GM19043 (cell line): Measurements from ENCODE around the gene TMPRSS2.

Experiments used
- ATAC-seq: cut with Tn5 transposase; IDR thresholded peaks from one replicate; pipeline ENCODE4 v1.9.1; 2021; ENCODE audit warnings: low read depth; ENCODE audit not compliant: unreplicated experiment

The TMPRSS2 gene

GRCh38 chr21:41510500-41510899 lies 2.5 kb upstream of the TMPRSS2 start:
- no peak for ATAC-seq

- ATAC-seq, result no peak
Measured at GRCh38 chr21:41509733-41510132, 1.8 kb upstream of the TMPRSS2 start.

DNA sequence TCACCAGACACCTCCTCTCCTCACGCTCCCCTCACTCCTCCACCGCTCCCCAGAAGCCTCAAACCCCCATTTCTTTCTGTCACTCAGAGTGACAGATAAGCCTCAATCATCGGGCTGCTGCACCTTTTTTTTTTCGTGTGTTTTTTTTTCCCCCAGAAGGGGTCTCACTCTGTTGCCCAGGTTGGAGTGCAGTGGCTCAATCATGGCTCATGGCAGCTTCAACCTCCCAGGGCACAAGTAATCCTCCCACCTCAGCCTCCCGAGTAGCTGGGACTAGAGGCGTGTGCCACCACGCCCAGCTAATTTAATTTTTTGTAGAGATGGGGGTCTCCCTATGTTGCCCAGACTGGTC lies 1.2 kb upstream of the TMPRSS2 start:
- no peak for ATAC-seq

GRCh38 chr21:41508415-41509144 lies 622 bp upstream of the TMPRSS2 start:
- ATAC-seq, result no peak

- ATAC-seq, result no peak
Measured at GRCh38 chr21:41506611-41507520, 1.1 kb downstream of the TMPRSS2 start.

GRCh38 chr21:41506005-41506594 lies 1.9 kb downstream of the TMPRSS2 start:
- ATAC-seq, result no peak

DNA sequence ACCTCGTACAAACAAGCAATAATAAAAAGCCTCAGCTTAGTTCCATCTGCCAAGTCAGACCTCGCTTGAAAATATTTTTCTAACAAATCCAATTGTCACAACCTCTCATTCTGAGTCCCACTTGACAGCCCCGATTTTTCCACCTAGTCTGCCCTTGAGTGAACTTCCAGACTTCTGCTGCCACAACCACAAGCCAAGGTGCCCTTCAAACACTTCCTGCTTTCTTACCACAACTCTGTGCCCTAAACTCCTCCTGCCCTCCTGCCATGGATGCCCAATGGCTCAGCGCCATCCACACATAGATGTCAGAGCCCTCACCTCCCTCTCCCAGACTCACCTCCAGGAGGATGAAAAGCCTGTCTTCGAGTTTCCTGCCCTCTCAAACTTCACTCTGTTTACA lies 3.9 kb downstream of the TMPRSS2 start:
- no peak for ATAC-seq

DNA sequence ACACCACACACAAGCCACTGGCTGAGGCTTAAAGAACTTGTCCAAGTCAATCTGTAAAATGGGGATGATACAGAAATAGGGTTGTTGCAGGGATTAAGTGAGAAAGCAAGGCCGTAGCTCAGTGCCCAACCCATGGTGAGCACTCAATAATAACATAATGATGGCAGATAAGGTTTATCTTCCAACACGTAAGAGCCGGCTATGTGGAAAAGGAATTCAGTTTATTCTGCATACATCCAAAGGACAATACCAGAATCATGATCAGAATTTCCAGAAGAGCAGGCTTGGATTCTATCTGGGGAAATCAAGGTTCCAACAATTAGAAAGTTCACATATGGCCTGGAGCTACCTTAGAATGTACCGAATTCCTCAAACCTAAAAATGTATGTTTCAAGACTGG lies 4.6 kb downstream of the TMPRSS2 start:
- ATAC-seq, result no peak

DNA sequence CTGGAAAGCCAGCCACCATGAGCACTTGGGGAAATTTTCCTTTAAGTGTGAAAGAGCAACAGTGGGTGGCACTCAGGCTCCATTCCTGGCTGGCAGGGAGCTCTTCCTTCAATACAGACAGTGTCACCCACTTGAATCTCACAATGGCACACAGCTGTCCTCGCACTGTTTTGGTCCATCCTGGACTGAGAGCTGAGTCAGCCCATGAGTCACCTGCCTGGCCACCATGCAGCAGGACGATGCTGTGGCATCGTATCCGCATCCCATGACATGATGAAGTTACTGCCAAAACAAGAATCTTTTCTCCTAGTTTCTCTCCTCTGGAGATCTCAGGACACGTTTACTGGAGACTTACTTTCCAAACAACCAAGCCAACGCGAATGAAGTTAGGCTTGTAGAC lies 6.0 kb downstream of the TMPRSS2 start:
- ATAC-seq, result no peak

GRCh38 chr21:41500931-41501381 lies 7.0 kb downstream of the TMPRSS2 start:
- ATAC-seq, result no peak

DNA sequence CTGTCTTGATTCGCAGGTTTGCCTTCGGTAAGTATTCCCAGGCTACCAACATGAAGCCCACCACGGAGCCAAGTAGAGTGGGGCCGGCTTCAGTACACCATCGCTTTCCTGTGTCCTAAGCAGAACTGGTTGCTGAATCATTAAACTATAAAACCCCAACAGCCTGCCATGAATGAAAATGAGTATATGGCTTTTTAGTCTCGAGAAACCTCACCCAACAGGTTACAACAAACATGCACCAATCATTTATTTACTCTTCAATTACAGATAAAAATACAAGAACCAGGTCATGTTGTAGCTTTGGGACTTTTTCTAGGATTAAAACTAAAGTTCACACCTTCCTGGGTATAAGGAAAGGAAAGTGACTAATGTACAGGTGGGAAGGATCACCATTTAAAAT lies 7.6 kb downstream of the TMPRSS2 start:
- ATAC-seq, result no peak

DNA sequence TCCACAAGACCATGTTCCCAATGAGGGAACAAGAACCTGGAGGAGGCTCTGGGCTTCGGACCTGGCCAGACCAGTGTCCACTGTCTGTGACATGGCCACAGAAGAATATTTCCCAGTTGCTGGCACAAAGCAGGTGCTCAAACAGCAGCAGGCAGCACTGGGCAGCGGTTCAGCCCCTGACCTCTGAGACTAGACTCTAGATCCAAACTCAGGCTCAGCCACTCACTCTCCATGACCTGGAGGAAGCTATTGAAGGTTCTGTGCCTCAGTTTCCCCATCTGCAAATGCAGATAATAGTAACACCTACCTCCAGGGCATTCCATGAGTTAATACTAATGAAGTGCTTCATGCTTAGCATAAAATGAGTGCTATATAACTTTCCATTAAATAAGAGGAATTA lies 8.0 kb downstream of the TMPRSS2 start:
- no peak for ATAC-seq

- no peak for ATAC-seq
Measured at GRCh38 chr21:41497788-41498187, 10.2 kb downstream of the TMPRSS2 start.

GRCh38 chr21:41497008-41497407 lies 10.9 kb downstream of the TMPRSS2 start:
- ATAC-seq, result no peak

DNA sequence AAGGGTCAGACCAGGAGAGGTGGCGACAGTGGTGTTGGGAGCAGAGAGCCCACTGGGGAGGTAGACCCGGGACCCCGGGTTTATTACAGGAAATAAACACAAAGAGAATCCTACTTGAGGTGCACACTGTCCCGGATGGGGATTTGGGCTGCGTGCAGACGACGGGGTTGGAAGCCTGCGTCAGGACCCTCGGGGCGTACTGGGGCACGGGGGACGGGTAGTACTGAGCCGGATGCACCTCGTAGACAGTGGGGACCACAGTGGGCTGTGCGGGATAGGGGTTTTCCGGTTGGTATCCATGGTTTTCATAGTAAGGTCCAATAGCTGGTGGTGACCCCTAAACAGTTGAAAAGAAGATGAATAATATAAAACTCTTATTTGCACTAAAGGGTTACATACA lies 13.7 kb downstream of the TMPRSS2 start:
- ATAC-seq, result no peak

GRCh38 chr21:41491412-41491811 lies 16.5 kb downstream of the TMPRSS2 start:
- ATAC-seq, result no peak

DNA sequence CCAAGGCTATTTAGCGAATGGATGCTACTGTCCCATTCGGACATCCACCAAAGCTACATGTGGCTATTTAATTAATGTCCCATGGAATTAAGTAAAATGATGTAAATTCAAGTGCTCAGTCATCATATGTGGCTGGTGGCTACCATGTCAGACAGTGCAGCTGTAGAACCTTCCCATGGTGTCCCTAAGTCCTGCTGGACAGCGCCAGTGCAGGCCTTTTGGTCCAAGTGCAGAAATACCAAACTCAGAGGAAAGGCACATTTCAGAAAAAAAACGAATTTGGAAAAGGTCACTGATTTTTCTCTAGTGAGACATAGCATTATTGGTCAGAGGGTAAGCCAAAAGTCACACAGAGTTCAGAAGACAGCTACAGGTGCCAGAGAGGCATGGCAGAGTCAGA lies 17.6 kb downstream of the TMPRSS2 start:
- ATAC-seq, result no peak

GRCh38 chr21:41489329-41489728 lies 18.6 kb downstream of the TMPRSS2 start:
- ATAC-seq, result no peak

- ATAC-seq, result no peak
Measured at GRCh38 chr21:41488080-41488479, 19.9 kb downstream of the TMPRSS2 start.

- no peak for ATAC-seq
Measured at GRCh38 chr21:41487082-41487481, 20.9 kb downstream of the TMPRSS2 start.

DNA sequence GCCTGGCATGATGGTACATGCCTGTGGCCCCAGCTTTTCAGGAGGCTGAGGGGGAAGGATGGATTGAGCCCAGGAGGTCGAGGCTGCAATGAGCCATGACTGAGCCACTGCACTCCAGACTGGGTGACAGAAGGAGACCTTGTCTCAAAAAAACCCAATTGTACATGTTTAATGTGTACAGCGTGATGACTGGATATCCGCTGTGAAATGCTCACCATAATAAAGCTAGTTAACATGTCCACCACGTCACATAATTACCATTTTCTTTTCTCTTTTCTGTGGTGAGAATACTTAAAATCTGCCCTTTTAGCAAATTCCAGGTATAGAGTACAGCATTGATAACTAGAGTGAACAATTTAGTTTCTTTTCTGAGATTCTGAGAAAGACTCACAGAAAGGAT lies 24.0 kb downstream of the TMPRSS2 start:
- no peak for ATAC-seq

- ATAC-seq, result no peak
Measured at GRCh38 chr21:41483415-41483814, 24.5 kb downstream of the TMPRSS2 start.
